ENCODE results near the gene NFIA.

- TF ChIP-seq CTCF (IDR thresholded peaks at IDR 0.05) = no peak
- no peak for TF ChIP-seq SIN3A (IDR thresholded peaks at IDR 0.05; ENCODE audit: borderline replicate concordance, insufficient read depth, low read depth, low read length)
Measured at GRCh38 chr1:61450872-61451571, 368.7 kb downstream of the NFIA start.

All from Panc1 (cell line).